ENCODE results near the gene LAMC1. TPM values are rescaled to one million over a fixed set of nuclear protein-coding genes. Genes with fewer than 3 reads are reported as not detected.

The LAMC1 gene
- total and polyA plus RNA-seq, 4 donors: 20.8 to 247 (median 154) TPM

- no peak overlapping the region for H3K4me3 ChIP-seq (ENCODE audit: low read length in 2 of 2)
- H3K27ac ChIP-seq (ENCODE audit: low read depth in 1 of 2, low read length in 2 of 2): no peak overlapping the region
- no peaks in the 10 kb centered on the region for H3K9me3 ChIP-seq (ENCODE audit: control insufficient read depth, low read length)
- DNase-seq: no peak
- no peaks in the 10 kb centered on the region for H3K4me1 ChIP-seq (ENCODE audit: control insufficient read depth in 1 of 2, insufficient read depth in 2 of 2, low read length in 2 of 2)
- WGBS, 2 donors: 96% methylated on average over 2 of the region's 2 CpGs
- intact Hi-C loops (cut with DNase I): no loop called here
- no peak for ATAC-seq (ENCODE audit: low FRiP score)
- no peaks in the 10 kb centered on the region for H3K36me3 ChIP-seq (ENCODE audit: control insufficient read depth in 1 of 2, insufficient read depth in 2 of 2, low read length in 1 of 2)
- no peaks in the 10 kb centered on the region for H3K27me3 ChIP-seq (ENCODE audit: control insufficient read depth in 1 of 2, insufficient read depth in 2 of 2, low read length in 1 of 2)
Measured at GRCh38 chr1:183165456-183165855, 142.2 kb downstream of the LAMC1 start.

DNA sequence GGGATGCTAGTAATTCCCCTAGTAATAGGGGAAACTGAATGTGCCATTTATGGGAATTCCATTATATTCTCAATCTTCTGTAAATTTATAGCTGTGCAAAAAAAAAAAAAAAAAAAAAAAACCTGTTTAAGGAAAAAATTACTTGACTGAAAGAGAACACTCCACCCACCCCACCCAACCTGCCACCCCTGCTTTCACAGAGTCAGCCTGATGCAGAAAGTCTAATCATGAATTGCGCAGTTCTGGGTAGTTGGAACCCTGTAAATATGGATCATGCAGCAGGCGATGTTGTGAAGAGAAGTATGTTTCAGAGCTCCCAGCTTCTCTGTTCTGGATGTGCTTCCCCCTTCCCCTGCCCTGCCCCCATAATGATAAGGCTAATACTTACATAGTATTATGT, 143.2 kb downstream of the LAMC1 start:
- no peak for DNase-seq
- Histone ChIP-seq H3K4me1 (ENCODE audit: control insufficient read depth in 1 of 2, insufficient read depth in 2 of 2, low read length in 2 of 2) (no peaks in the 10 kb centered on the region), H3K27ac (ENCODE audit: low read depth in 1 of 2, low read length in 2 of 2) (no peak overlapping the region), H3K4me3 (ENCODE audit: low read length in 2 of 2) (no peak overlapping the region), H3K27me3 (ENCODE audit: control insufficient read depth in 1 of 2, insufficient read depth in 2 of 2, low read length in 1 of 2) (no peaks in the 10 kb centered on the region), H3K36me3 (ENCODE audit: control insufficient read depth in 1 of 2, insufficient read depth in 2 of 2, low read length in 1 of 2) (no peaks in the 10 kb centered on the region), H3K9me3 (ENCODE audit: control insufficient read depth, low read length) (no peaks in the 10 kb centered on the region)
- intact Hi-C loops (cut with DNase I): no loop called here
- 96 to 100% methylated on average over 2 of the region's 2 CpGs for WGBS, 2 donors
- ATAC-seq (ENCODE audit: low FRiP score): no peak

GRCh38 chr1:183167676-183168075, 144.5 kb downstream of the LAMC1 start:
- ATAC-seq (ENCODE audit: low FRiP score): no peak
- Histone ChIP-seq H3K27ac (ENCODE audit: low read depth in 1 of 2, low read length in 2 of 2) (no peak overlapping the region), H3K9me3 (ENCODE audit: control insufficient read depth, low read length) (no peaks in the 10 kb centered on the region), H3K36me3 (ENCODE audit: control insufficient read depth in 1 of 2, insufficient read depth in 2 of 2, low read length in 1 of 2) (no peaks in the 10 kb centered on the region), H3K27me3 (ENCODE audit: control insufficient read depth in 1 of 2, insufficient read depth in 2 of 2, low read length in 1 of 2) (no peaks in the 10 kb centered on the region), H3K4me1 (ENCODE audit: control insufficient read depth in 1 of 2, insufficient read depth in 2 of 2, low read length in 2 of 2) (no peaks in the 10 kb centered on the region), H3K4me3 (ENCODE audit: low read length in 2 of 2) (no peak overlapping the region)
- WGBS, 2 donors: 63 to 83% methylated on average over 1 of the region's 1 CpG
- intact Hi-C loops (cut with DNase I): no loop called here
- DNase-seq: no peak

GRCh38 chr1:183168308-183168707, 145.1 kb downstream of the LAMC1 start:
- Histone ChIP-seq H3K27me3 (ENCODE audit: control insufficient read depth in 1 of 2, insufficient read depth in 2 of 2, low read length in 1 of 2) (no peaks in the 10 kb centered on the region), H3K27ac (ENCODE audit: low read depth in 1 of 2, low read length in 2 of 2) (no peak overlapping the region), H3K4me3 (ENCODE audit: low read length in 2 of 2) (no peak overlapping the region), H3K36me3 (ENCODE audit: control insufficient read depth in 1 of 2, insufficient read depth in 2 of 2, low read length in 1 of 2) (no peaks in the 10 kb centered on the region), H3K4me1 (ENCODE audit: control insufficient read depth in 1 of 2, insufficient read depth in 2 of 2, low read length in 2 of 2) (no peaks in the 10 kb centered on the region), H3K9me3 (ENCODE audit: control insufficient read depth, low read length) (no peaks in the 10 kb centered on the region)
- 49 to 65% methylated on average over 3 of the region's 3 CpGs for WGBS, 2 donors
- intact Hi-C loops (cut with DNase I): no loop called here
- ATAC-seq (ENCODE audit: low FRiP score) (no peak), DNase-seq (no peak)

- H3K9me3 ChIP-seq (ENCODE audit: control insufficient read depth, low read length): no peaks in the 10 kb centered on the region
- H3K4me1 ChIP-seq (ENCODE audit: control insufficient read depth in 1 of 2, insufficient read depth in 2 of 2, low read length in 2 of 2): peaks cover 0 to 1% of the 10 kb centered on the region in 2 donors
- WGBS, 2 donors: 89 to 90% methylated on average over 2 of the region's 2 CpGs
- ATAC-seq (ENCODE audit: low FRiP score) (no peak), DNase-seq (no peak)
- no peak overlapping the region for H3K4me3 ChIP-seq (ENCODE audit: low read length in 2 of 2)
- no peaks in the 10 kb centered on the region for H3K27me3 ChIP-seq (ENCODE audit: control insufficient read depth in 1 of 2, insufficient read depth in 2 of 2, low read length in 1 of 2)
- intact Hi-C loops (cut with DNase I): no loop called here
- no peaks in the 10 kb centered on the region for H3K36me3 ChIP-seq (ENCODE audit: control insufficient read depth in 1 of 2, insufficient read depth in 2 of 2, low read length in 1 of 2)
- H3K27ac ChIP-seq (ENCODE audit: low read depth in 1 of 2, low read length in 2 of 2): no peak overlapping the region
Measured at GRCh38 chr1:183173828-183174227, 150.6 kb downstream of the LAMC1 start.

GRCh38 chr1:183175631-183176030, 152.4 kb downstream of the LAMC1 start:
- ATAC-seq (ENCODE audit: low FRiP score) (no peak), DNase-seq (no peak)
- H3K4me1 ChIP-seq (ENCODE audit: control insufficient read depth in 1 of 2, insufficient read depth in 2 of 2, low read length in 2 of 2): peaks cover 0 to 1% of the 10 kb centered on the region in 2 donors
- no peak overlapping the region for H3K4me3 ChIP-seq (ENCODE audit: low read length in 2 of 2)
- H3K36me3 ChIP-seq (ENCODE audit: control insufficient read depth in 1 of 2, insufficient read depth in 2 of 2, low read length in 1 of 2): no peaks in the 10 kb centered on the region
- intact Hi-C loops (cut with DNase I): no loop called here
- H3K27ac ChIP-seq (ENCODE audit: low read depth in 1 of 2, low read length in 2 of 2): no peak overlapping the region
- 38 to 40% methylated on average over 1 of the region's 1 CpG for WGBS, 2 donors
- H3K27me3 ChIP-seq (ENCODE audit: control insufficient read depth in 1 of 2, insufficient read depth in 2 of 2, low read length in 1 of 2): no peaks in the 10 kb centered on the region
- no peaks in the 10 kb centered on the region for H3K9me3 ChIP-seq (ENCODE audit: control insufficient read depth, low read length)

DNA sequence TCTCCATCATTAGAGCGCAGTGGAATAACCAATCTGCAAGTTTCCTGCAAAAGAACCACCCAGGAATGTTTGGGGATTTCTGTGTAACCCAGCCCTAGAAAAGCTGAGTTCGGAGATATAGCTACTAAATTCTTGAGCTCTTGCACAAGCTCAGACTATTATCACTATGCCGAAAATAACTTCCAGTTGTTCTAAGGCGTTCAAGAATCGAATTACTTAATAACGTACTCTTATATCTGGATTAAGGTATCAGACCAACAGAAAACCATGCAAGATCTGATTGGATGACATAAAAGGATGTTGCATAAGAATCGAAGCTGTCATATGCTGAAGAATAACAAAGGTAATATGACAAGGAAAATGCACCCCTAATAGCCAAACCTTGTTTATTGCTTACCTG, 155.3 kb downstream of the LAMC1 start:
- WGBS, 2 donors: 26 to 33% methylated on average over 7 of the region's 7 CpGs
- no peak for ATAC-seq (ENCODE audit: low FRiP score)

GRCh38 chr1:183179033-183179432, 155.8 kb downstream of the LAMC1 start:
- DNase-seq (no peak), ATAC-seq (ENCODE audit: low FRiP score) (no peak)
- Histone ChIP-seq H3K36me3 (ENCODE audit: control insufficient read depth in 1 of 2, insufficient read depth in 2 of 2, low read length in 1 of 2) (no peaks in the 10 kb centered on the region), H3K4me1 (ENCODE audit: control insufficient read depth in 1 of 2, insufficient read depth in 2 of 2, low read length in 2 of 2) (peaks cover 0 to 1% of the 10 kb centered on the region in 2 donors), H3K27ac (ENCODE audit: low read depth in 1 of 2, low read length in 2 of 2) (no peak overlapping the region), H3K9me3 (ENCODE audit: control insufficient read depth, low read length) (no peaks in the 10 kb centered on the region), H3K4me3 (ENCODE audit: low read length in 2 of 2) (no peak overlapping the region), H3K27me3 (ENCODE audit: control insufficient read depth in 1 of 2, insufficient read depth in 2 of 2, low read length in 1 of 2) (no peaks in the 10 kb centered on the region)
- 58 to 66% methylated on average over 2 of the region's 2 CpGs for WGBS, 2 donors
- intact Hi-C loops (cut with DNase I): no loop called here

More for the DNA sequence above, 155.3 kb downstream of the LAMC1 start:
- no peak overlapping the region for H3K27ac ChIP-seq (ENCODE audit: low read depth in 1 of 2, low read length in 2 of 2)
- DNase-seq: no peak
- H3K36me3 ChIP-seq (ENCODE audit: control insufficient read depth in 1 of 2, insufficient read depth in 2 of 2, low read length in 1 of 2): no peaks in the 10 kb centered on the region
- no peak overlapping the region for H3K4me3 ChIP-seq (ENCODE audit: low read length in 2 of 2)
- peaks cover 0 to 1% of the 10 kb centered on the region in 2 donors for H3K4me1 ChIP-seq (ENCODE audit: control insufficient read depth in 1 of 2, insufficient read depth in 2 of 2, low read length in 2 of 2)
- H3K9me3 ChIP-seq (ENCODE audit: control insufficient read depth, low read length): no peaks in the 10 kb centered on the region
- intact Hi-C loops (cut with DNase I): no loop called here
- H3K27me3 ChIP-seq (ENCODE audit: control insufficient read depth in 1 of 2, insufficient read depth in 2 of 2, low read length in 1 of 2): no peaks in the 10 kb centered on the region

DNA sequence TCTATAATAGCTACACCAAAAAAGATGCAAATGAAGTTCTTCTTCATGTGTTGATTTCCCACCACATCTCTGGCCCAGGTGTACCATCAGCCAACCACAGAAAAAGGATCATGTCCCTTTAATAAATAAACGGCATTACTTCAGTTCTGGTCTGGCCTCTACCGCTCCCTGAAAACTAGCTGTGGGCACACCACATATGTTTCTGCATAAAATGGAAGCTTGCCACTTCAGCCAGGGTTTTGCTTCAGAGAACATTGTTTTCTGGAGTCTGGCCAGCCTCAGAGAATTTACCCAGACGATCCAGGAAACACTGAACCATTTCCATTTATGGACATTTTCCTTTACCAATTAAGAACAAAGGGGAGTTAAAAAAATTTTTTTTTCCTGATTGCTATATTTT, 157.0 kb downstream of the LAMC1 start:
- H3K27me3 ChIP-seq (ENCODE audit: control insufficient read depth in 1 of 2, insufficient read depth in 2 of 2, low read length in 1 of 2): no peaks in the 10 kb centered on the region
- H3K36me3 ChIP-seq (ENCODE audit: control insufficient read depth in 1 of 2, insufficient read depth in 2 of 2, low read length in 1 of 2): no peaks in the 10 kb centered on the region
- H3K27ac ChIP-seq (ENCODE audit: low read depth in 1 of 2, low read length in 2 of 2): peak overlapping the region; percentile 40 to 74
- peaks cover 0 to 1% of the 10 kb centered on the region in 2 donors for H3K4me1 ChIP-seq (ENCODE audit: control insufficient read depth in 1 of 2, insufficient read depth in 2 of 2, low read length in 2 of 2)
- no peak overlapping the region for H3K4me3 ChIP-seq (ENCODE audit: low read length in 2 of 2)
- WGBS, 2 donors: 0 to 2% methylated on average over 3 of the region's 3 CpGs
- ATAC-seq (ENCODE audit: low FRiP score): peak; percentile 44
- H3K9me3 ChIP-seq (ENCODE audit: control insufficient read depth, low read length): no peaks in the 10 kb centered on the region
- peak in 1 of 2 donors; percentile 54 for DNase-seq
- intact Hi-C loops (cut with DNase I): loop anchor here (5.0 kb wide), 2 partner anchors 37 to 52 kb away; no protein-coding TSS in a partner anchor
